A549 (cell line): ENCODE measurements around the gene DDX27. TPM values are rescaled to one million over a fixed set of nuclear protein-coding genes. Genes with fewer than 3 reads are reported as not detected.

ENCODE experiments used
- ATAC-seq, 2 experiments: fragments of 200-7000 bp in 1 of 2; fragments of >200 bp in 1 of 2; cut with Nextera tagmentation in 1 of 2; cut with Tn5 transposase in 1 of 2; 3 replicates each; pipeline versions ENCODE4 v1.8.0 to v1.9.1; 2018 to 2020; ENCODE audit warnings: mild to moderate bottlenecking in 1 of 2, moderate library complexity in 1 of 2
- CTCF ChIA-PET: fragments of 300-600 bp; sonication (Branson Sonifier 250); formaldehyde crosslinking; extraction: SDS; loops from one replicate; lab custom pipeline; 2021; ENCODE audit warnings: antibody characterized with exemption, inconsistent platforms; lab: Yijun Ruan, JAX
- POLR2A ChIA-PET: fragments of 350-600 bp; formaldehyde crosslinking; extraction: SDS; loops from one replicate; lab custom pipeline; 2021; ENCODE audit warnings: antibody characterized with exemption, inconsistent platforms; lab: Yijun Ruan, JAX
- DNase-seq, 2 experiments: peaks; one replicate each; pipeline versions ENCODE4 v3.0.0 to v3.0.0-alpha.2; 2011 to 2016; ENCODE audit warnings: low read depth in 1 of 2, low spot score in 1 of 2
- FAIRE-seq: peaks from 2 replicates; lab custom pipeline; 2011; peaks lifted over from hg19 to GRCh38; lab: Jason Lieb, UNC
- H3K27ac ChIP-seq, 2 experiments: fragments of >200 bp; sonication (Bioruptor Twin); formaldehyde crosslinking; 3 replicates each; pipeline ENCODE4 v1.5.1; 2016 to 2017
- H3K4me1 ChIP-seq: fragments of >200 bp; sonication (Bioruptor Twin); formaldehyde crosslinking; 3 replicates; pipeline ENCODE4 v1.6.1; 2016
- H3K4me2 ChIP-seq: fragments of >200 bp; sonication (Bioruptor Twin); formaldehyde crosslinking; 3 replicates; pipeline ENCODE4 v1.6.1; 2016
- H3K4me3 ChIP-seq: fragments of >200 bp; sonication (Bioruptor Twin); formaldehyde crosslinking; 3 replicates; pipeline ENCODE4 v1.5.1; 2016
- H3K9me3 ChIP-seq: fragments of >200 bp; sonication (Bioruptor Twin); formaldehyde crosslinking; 3 replicates; pipeline ENCODE4 v1.6.1; 2016
- BCL3 ChIP-seq: fragments of >200 bp; sonication (Bioruptor Twin); formaldehyde crosslinking; IDR thresholded peaks from 3 replicates; pipeline ENCODE4 v1.6.1; 2016
- CBX8 ChIP-seq: fragments of 200-600 bp; sonication (generic); IDR thresholded peaks from 2 replicates; pipeline ENCODE4 v1.6.1; 2016
- EHMT2 ChIP-seq: fragments of 200-600 bp; sonication (generic); IDR thresholded peaks from 2 replicates; pipeline ENCODE4 v1.6.1; 2016; ENCODE audit warnings: antibody characterized with exemption, low read depth, mild to moderate bottlenecking, moderate library complexity
- ESRRA ChIP-seq: fragments of 150-350 bp; IDR thresholded peaks from 2 replicates; pipeline ENCODE4 v1.6.1; 2014; ENCODE audit warnings: mild to moderate bottlenecking, low read length, borderline replicate concordance
- HOXB13 ChIP-seq: fragments of 250-450 bp; sonication (Bioruptor Pico); IDR thresholded peaks from 2 replicates; pipeline ENCODE4 v1.5.0; 2020; ENCODE audit warnings: low read depth, mild to moderate bottlenecking, moderate library complexity
- HOXB5 ChIP-seq: fragments of 250-450 bp; sonication (Bioruptor Pico); IDR thresholded peaks from 2 replicates; pipeline ENCODE4 v1.5.0; 2020; ENCODE audit warnings: mild to moderate bottlenecking, moderate library complexity
- JUNB ChIP-seq: fragments of >200 bp; sonication (Bioruptor Twin); formaldehyde crosslinking; IDR thresholded peaks from 2 replicates; pipeline ENCODE4 v1.6.1; 2016
- KDM5A ChIP-seq: fragments of 200-600 bp; sonication (generic); IDR thresholded peaks from 2 replicates; pipeline ENCODE4 v1.6.1; 2016; ENCODE audit warnings: antibody characterized with exemption, mild to moderate bottlenecking
- MAZ ChIP-seq: fragments of 150-350 bp; IDR thresholded peaks from 2 replicates; pipeline ENCODE4 v1.6.1; 2014; ENCODE audit warnings: antibody characterized with exemption, low read depth, low read length, borderline replicate concordance
- NFE2L2 ChIP-seq: fragments of 150-350 bp; conservative IDR thresholded peaks from 2 replicates; pipeline ENCODE4 v1.6.1; 2014; ENCODE audit warnings: low read length
- NR3C1 ChIP-seq: fragments of >200 bp; sonication (Bioruptor Twin); formaldehyde crosslinking; IDR thresholded peaks from 3 replicates; pipeline ENCODE4 v1.6.1; 2017
- PBX3 ChIP-seq: IDR thresholded peaks from 2 replicates; pipeline ENCODE4 v1.6.1; 2012
- PHF8 ChIP-seq: fragments of 200-600 bp; sonication (generic); IDR thresholded peaks from 2 replicates; pipeline ENCODE4 v1.6.1; 2016; ENCODE audit warnings: low read depth, mild to moderate bottlenecking, antibody characterized with exemption, moderate library complexity, borderline replicate concordance
- POLR2A ChIP-seq: IDR thresholded peaks from 2 replicates; pipeline ENCODE4 v1.6.1; 2012; ENCODE audit warnings: mild to moderate bottlenecking, low read length
- RNF2 ChIP-seq: fragments of 200-600 bp; sonication (generic); IDR thresholded peaks from 2 replicates; pipeline ENCODE4 v1.6.1; 2016; ENCODE audit warnings: low read depth, mild to moderate bottlenecking, antibody characterized with exemption, moderate library complexity, borderline replicate concordance
- SREBF2 ChIP-seq: fragments of 450-650 bp; IDR thresholded peaks from 2 replicates; pipeline ENCODE4 v1.6.1; 2014; ENCODE audit warnings: mild to moderate bottlenecking, moderate library complexity
- TFCP2L1 ChIP-seq: fragments of 250-450 bp; sonication (Bioruptor Pico); IDR thresholded peaks from 2 replicates; pipeline ENCODE4 v1.5.0; 2021; ENCODE audit warnings: mild to moderate bottlenecking
- WGBS: methylation state at CpG from one replicate; pipeline ENCODE4 v1.1.6; 2017; ENCODE audit errors: missing lambda C conversion rate; 5-methylcytosine and 5-hydroxymethylcytosine counted together
- polyA plus RNA-seq, 4 experiments: library from polyadenylated mRNA; depleted of rRNA in 3 of 4; stranded (reverse); fragments of >200 nt; fragmentation: RNase III in 1 of 4; extraction: RNeasy Plus Mini Kit Qiagen cat#74134 plus additional on column Dnase treatment in 1 of 4; gene quantifications; 2 replicates in 3 of 4; 3 replicates in 1 of 4; pipeline ENCODE4 v1.2.3, GENCODE V29; 2011 to 2017
- small RNA-seq, 6 experiments: library from RNA; depleted of rRNA; stranded (forward); fragments of <200 nt; gene quantifications; one replicate each; pipeline ENCODE3, GENCODE V24; 2012

The DDX27 gene
- polyA plus RNA-seq, 2 of the 4 experiments (the other 2 are of a cell fraction): 69.3 TPM

- ATAC-seq: peak; percentile 1 to 6; a peak in 3 of 6 replicates
- POLR2A ChIA-PET: interaction anchor here (0.9 to 2.7 kb wide), 4 partner anchors 9 to 14 kb away, joined by 3 to 10 read pairs (median 4); partner anchors contain the start of gene ZNFX1
- FAIRE-seq: no peak
- CTCF ChIA-PET: interaction anchor here (0.6 to 1.6 kb wide), 3 partner anchors 42 to 671 kb away, joined by 3 to 4 read pairs (median 3); no protein-coding TSS in a partner anchor
- Histone ChIP-seq H3K9me3 (no peaks in the 10 kb centered on the region), H3K4me3 (no peak overlapping the region), H3K27ac (no peak overlapping the region), H3K4me1 (peaks cover 26% of the 10 kb centered on the region), H3K4me2 (no peak overlapping the region)
- no peak for TF ChIP-seq HOXB5 (CRISPR knock-in tag)
- WGBS: 62% methylated on average over 3 of the region's 3 CpGs
- DNase-seq: no peak
Measured at GRCh38 chr20:49292010-49292409, 72.8 kb downstream of the DDX27 start.

GRCh38 chr20:49293122-49293521 is 73.9 kb downstream of the DDX27 start:
- Histone ChIP-seq H3K4me1 (peaks cover 15% of the 10 kb centered on the region; the same call in 2 of the 3 replicates), H3K4me3 (no peak overlapping the region), H3K27ac (no peak overlapping the region), H3K4me2 (no peak overlapping the region), H3K9me3 (no peaks in the 10 kb centered on the region)
- ChIA-PET CTCF (interaction anchor here (0.6 to 1.6 kb wide), 3 partner anchors 12 to 216 kb away, joined by 3 to 4 read pairs (median 3); no protein-coding TSS in a partner anchor), POLR2A (interaction anchor here (1.4 kb wide), 1 partner anchor 10 kb away, joined by 3 read pairs; no protein-coding TSS in a partner anchor)
- ATAC-seq: no peak
- FAIRE-seq: no peak
- 94% methylated on average over 6 of the region's 6 CpGs for WGBS
- TF ChIP-seq CBX8 (no peak), EHMT2 (no peak), HOXB13 (CRISPR knock-in tag) (no peak), PHF8 (no peak), POLR2A (no peak), MAZ (no peak), NFE2L2 (no peak), HOXB5 (CRISPR knock-in tag) (no peak), ESRRA (no peak), SREBF2 (no peak), RNF2 (no peak), NR3C1 (no peak), KDM5A (no peak), PBX3 (no peak), BCL3 (no peak), TFCP2L1 (no peak), JUNB (no peak)
- no peak for DNase-seq

Small RNA genes within 50 kb of the gene (small RNA-seq; reads per million reads assigned to genes)
- gene SNORD12B (16.6 to 519 (median 70.8) reads per million in 6 experiments), gene SNORD12C (13.5 to 1,001 (median 71.4) reads per million in 6 experiments)

Other genes with a start within 250 kb of the DDX27 start
- gene CSE1L, start 173.1 kb upstream of the DDX27 start, polyA plus RNA-seq (2011; rRNA removed): 125 and 131 TPM in 2 replicates
- gene CSE1L, start 173.1 kb upstream of the DDX27 start, polyA plus RNA-seq (2017; fragmentation: RNase III; extraction: RNeasy Plus Mini Kit Qiagen cat#74134 plus additional on column Dnase treatment): 113 to 132 TPM (median 116 TPM) in 3 replicates
- gene STAU1, start 31.1 kb upstream of the DDX27 start, polyA plus RNA-seq (2011; rRNA removed): 74.7 and 76.4 TPM in 2 replicates
- gene STAU1, start 31.1 kb upstream of the DDX27 start, polyA plus RNA-seq (2017; fragmentation: RNase III; extraction: RNeasy Plus Mini Kit Qiagen cat#74134 plus additional on column Dnase treatment): 59.6 to 64.0 TPM (median 60.8 TPM) in 3 replicates
- gene ZNFX1, start 58.6 kb downstream of the DDX27 start, polyA plus RNA-seq (2011; rRNA removed): 6.0 and 14.2 TPM in 2 replicates
- gene ZNFX1, start 58.6 kb downstream of the DDX27 start, polyA plus RNA-seq (2017; fragmentation: RNase III; extraction: RNeasy Plus Mini Kit Qiagen cat#74134 plus additional on column Dnase treatment): 11.5 to 13.7 TPM (median 11.9 TPM) in 3 replicates